ENCODE results near the gene TPPP3.
"Not testable (repeated sequence)": the region's sequence is repeated elsewhere in the genome, so short reads cannot be mapped to it uniquely, and the experiment has no call there.

Gene TPPP3

GRCh38 chr16:67357561-67357960 lies 35.7 kb downstream of the TPPP3 start:
- no peak for FAIRE-seq
- no peak for DNase-seq (ENCODE audit: insufficient read length, low spot score)
- TF ChIP-seq PAX5 (IDR thresholded peaks at IDR 0.05; ENCODE audit: insufficient read depth, low read length, severe bottlenecking) = no peak
- TF ChIP-seq POLR2A (IDR thresholded peaks at IDR 0.05; ENCODE audit: low read depth, low read length) = no peak
- TF ChIP-seq TAF1 (IDR thresholded peaks at IDR 0.05; ENCODE audit: low read depth, low read length) = no peak
- no peak for TF ChIP-seq POU2F2 (IDR thresholded peaks at IDR 0.05; ENCODE audit: low read depth, low read length)
- no peak for TF ChIP-seq SPI1 (IDR thresholded peaks at IDR 0.05; ENCODE audit: low read depth, low read length)
- TF ChIP-seq POLR2AphosphoS5 (IDR thresholded peaks at IDR 0.05; ENCODE audit: low read depth, low read length) = no peak

- FAIRE-seq = no peak
- TF ChIP-seq TAF1 (IDR thresholded peaks at IDR 0.05; ENCODE audit: low read depth, low read length) (no peak), POU2F2 (IDR thresholded peaks at IDR 0.05; ENCODE audit: low read depth, low read length) (no peak), POLR2A (IDR thresholded peaks at IDR 0.05; ENCODE audit: low read depth, low read length) (no peak), POLR2AphosphoS5 (IDR thresholded peaks at IDR 0.05; ENCODE audit: low read depth, low read length) (no peak), PAX5 (IDR thresholded peaks at IDR 0.05; ENCODE audit: insufficient read depth, low read length, severe bottlenecking) (no peak), SPI1 (IDR thresholded peaks at IDR 0.05; ENCODE audit: low read depth, low read length) (no peak)
Measured at GRCh38 chr16:67356396-67356795, 36.9 kb downstream of the TPPP3 start.

GRCh38 chr16:67352463-67352862 lies 40.8 kb downstream of the TPPP3 start:
- not testable (repeated sequence) for FAIRE-seq; DNase-seq (ENCODE audit: insufficient read length, low spot score)

More at GRCh38 chr16:67356396-67356795, 36.9 kb downstream of the TPPP3 start:
- DNase-seq (ENCODE audit: insufficient read length, low spot score) = no peak

GRCh38 chr16:67350324-67350723 lies 43.0 kb downstream of the TPPP3 start:
- no peak for DNase-seq (ENCODE audit: insufficient read length, low spot score)
- FAIRE-seq = no peak
- TF ChIP-seq POLR2AphosphoS5 (IDR thresholded peaks at IDR 0.05; ENCODE audit: low read depth, low read length) (no peak), POU2F2 (IDR thresholded peaks at IDR 0.05; ENCODE audit: low read depth, low read length) (no peak), SPI1 (IDR thresholded peaks at IDR 0.05; ENCODE audit: low read depth, low read length) (no peak), PAX5 (IDR thresholded peaks at IDR 0.05; ENCODE audit: insufficient read depth, low read length, severe bottlenecking) (no peak), POLR2A (IDR thresholded peaks at IDR 0.05; ENCODE audit: low read depth, low read length) (no peak), TAF1 (IDR thresholded peaks at IDR 0.05; ENCODE audit: low read depth, low read length) (no peak)

- DNase-seq (ENCODE audit: insufficient read length, low spot score) (no peak), FAIRE-seq (no peak)
- TF ChIP-seq POLR2AphosphoS5 (IDR thresholded peaks at IDR 0.05; ENCODE audit: low read depth, low read length) = no peak
- no peak for TF ChIP-seq SPI1 (IDR thresholded peaks at IDR 0.05; ENCODE audit: low read depth, low read length)
- TF ChIP-seq POLR2A (IDR thresholded peaks at IDR 0.05; ENCODE audit: low read depth, low read length) = no peak
- TF ChIP-seq PAX5 (IDR thresholded peaks at IDR 0.05; ENCODE audit: insufficient read depth, low read length, severe bottlenecking) = no peak
- TF ChIP-seq TAF1 (IDR thresholded peaks at IDR 0.05; ENCODE audit: low read depth, low read length) = no peak
Measured at GRCh38 chr16:67349172-67349571, 44.1 kb downstream of the TPPP3 start.

- DNase-seq (ENCODE audit: insufficient read length, low spot score) (no peak), FAIRE-seq (no peak)
- no peak for TF ChIP-seq POLR2AphosphoS5 (IDR thresholded peaks at IDR 0.05; ENCODE audit: low read depth, low read length)
- TF ChIP-seq SPI1 (IDR thresholded peaks at IDR 0.05; ENCODE audit: low read depth, low read length) = no peak
- TF ChIP-seq PAX5 (IDR thresholded peaks at IDR 0.05; ENCODE audit: insufficient read depth, low read length, severe bottlenecking) = no peak
- TF ChIP-seq POLR2A (IDR thresholded peaks at IDR 0.05; ENCODE audit: low read depth, low read length) = no peak
- TF ChIP-seq POU2F2 (IDR thresholded peaks at IDR 0.05; ENCODE audit: low read depth, low read length) = no peak
- no peak for TF ChIP-seq TAF1 (IDR thresholded peaks at IDR 0.05; ENCODE audit: low read depth, low read length)
Measured at GRCh38 chr16:67346341-67346740, 47.0 kb downstream of the TPPP3 start.

GRCh38 chr16:67345401-67345800 lies 47.9 kb downstream of the TPPP3 start:
- no peak for FAIRE-seq
- TF ChIP-seq POLR2AphosphoS5 (IDR thresholded peaks at IDR 0.05; ENCODE audit: low read depth, low read length) (no peak), PAX5 (IDR thresholded peaks at IDR 0.05; ENCODE audit: insufficient read depth, low read length, severe bottlenecking) (no peak), POLR2A (IDR thresholded peaks at IDR 0.05; ENCODE audit: low read depth, low read length) (no peak), POU2F2 (IDR thresholded peaks at IDR 0.05; ENCODE audit: low read depth, low read length) (no peak), TAF1 (IDR thresholded peaks at IDR 0.05; ENCODE audit: low read depth, low read length) (no peak), SPI1 (IDR thresholded peaks at IDR 0.05; ENCODE audit: low read depth, low read length) (no peak)
- DNase-seq (ENCODE audit: insufficient read length, low spot score) = no peak

GRCh38 chr16:67342616-67343015 lies 50.7 kb downstream of the TPPP3 start:
- no peak for FAIRE-seq
- TF ChIP-seq TAF1 (IDR thresholded peaks at IDR 0.05; ENCODE audit: low read depth, low read length) (no peak), SPI1 (IDR thresholded peaks at IDR 0.05; ENCODE audit: low read depth, low read length) (no peak), POU2F2 (IDR thresholded peaks at IDR 0.05; ENCODE audit: low read depth, low read length) (no peak), PAX5 (IDR thresholded peaks at IDR 0.05; ENCODE audit: insufficient read depth, low read length, severe bottlenecking) (no peak), POLR2A (IDR thresholded peaks at IDR 0.05; ENCODE audit: low read depth, low read length) (no peak), POLR2AphosphoS5 (IDR thresholded peaks at IDR 0.05; ENCODE audit: low read depth, low read length) (no peak)
- DNase-seq (ENCODE audit: insufficient read length, low spot score) = no peak

- FAIRE-seq (no peak), DNase-seq (ENCODE audit: insufficient read length, low spot score) (no peak)
- TF ChIP-seq TAF1 (IDR thresholded peaks at IDR 0.05; ENCODE audit: low read depth, low read length) (no peak), SPI1 (IDR thresholded peaks at IDR 0.05; ENCODE audit: low read depth, low read length) (no peak), POU2F2 (IDR thresholded peaks at IDR 0.05; ENCODE audit: low read depth, low read length) (no peak), PAX5 (IDR thresholded peaks at IDR 0.05; ENCODE audit: insufficient read depth, low read length, severe bottlenecking) (no peak), POLR2AphosphoS5 (IDR thresholded peaks at IDR 0.05; ENCODE audit: low read depth, low read length) (no peak), POLR2A (IDR thresholded peaks at IDR 0.05; ENCODE audit: low read depth, low read length) (no peak)
Measured at GRCh38 chr16:67341250-67341649, 52.0 kb downstream of the TPPP3 start.

Data from GM12891 (cell line).